Caco-2 (cell line): Measurements from ENCODE around the gene MVB12A. TPM values are rescaled to one million over a fixed set of nuclear protein-coding genes. Genes with fewer than 3 reads are reported as not detected.

Experiments used
- BruUV-seq: library from RNA; stranded (reverse); fragments of 400-500 nt; replicated peaks from 2 replicates; lab custom pipeline; 2021; lab: Mats Ljungman, UMichigan
- CTCF ChIA-PET: fragments of 300-600 bp; sonication (Branson Sonifier 250); formaldehyde crosslinking; loops from one replicate; lab custom pipeline; 2022; ENCODE audit warnings: antibody characterized with exemption; lab: Charles Lee
- POLR2A ChIA-PET: fragments of 300-600 bp; sonication (Branson Sonifier 250); formaldehyde crosslinking; loops from one replicate; lab custom pipeline; 2022; ENCODE audit warnings: antibody characterized with exemption; lab: Charles Lee
- DNase-seq, 2 experiments: peaks; one replicate each; pipeline versions ENCODE4 v3.0.0 to v3.0.0-alpha.2; 2020 to 2022
- H3K27me3 ChIP-seq: replicated peaks from 2 replicates; pipeline ENCODE4 v1.6.0; 2011; ENCODE audit warnings: low read length; ENCODE audit not compliant: control insufficient read depth, insufficient read depth
- H3K36me3 ChIP-seq: 2 replicates; pipeline ENCODE4 v1.5.1; 2011; ENCODE audit warnings: low read length; ENCODE audit not compliant: control insufficient read depth, insufficient read depth
- H3K4me1 ChIP-seq: fragments of 250-450 bp; sonication (Bioruptor Pico); 2 replicates; pipeline ENCODE4 v1.5.1; 2020; ENCODE audit warnings: mild to moderate bottlenecking
- H3K4me3 ChIP-seq: 2 replicates; pipeline ENCODE4 v1.5.1; 2011; ENCODE audit warnings: low read depth, mild to moderate bottlenecking, control low read depth, low read length
- H3K9me3 ChIP-seq: fragments of 250-450 bp; sonication (Bioruptor Pico); 2 replicates; pipeline ENCODE4 v1.5.1; 2020; ENCODE audit warnings: mild to moderate bottlenecking, moderate library complexity
- H3K27ac Mint-ChIP-seq: one replicate; pipeline ENCODE4 v1.8.0; 2022; ENCODE audit warnings: mixed read lengths; ENCODE audit not compliant: unreplicated experiment
- H3K27me3 Mint-ChIP-seq: one replicate; pipeline ENCODE4 v1.8.0; 2022; ENCODE audit warnings: mixed read lengths; ENCODE audit not compliant: insufficient read depth, unreplicated experiment
- H3K36me3 Mint-ChIP-seq: one replicate; pipeline ENCODE4 v1.8.0; 2022; ENCODE audit warnings: mild to moderate bottlenecking, mixed read lengths; ENCODE audit not compliant: insufficient read depth, unreplicated experiment
- H3K4me1 Mint-ChIP-seq: one replicate; pipeline ENCODE4 v1.8.0; 2022; ENCODE audit warnings: low read depth, mixed read lengths; ENCODE audit not compliant: unreplicated experiment
- H3K4me3 Mint-ChIP-seq: one replicate; pipeline ENCODE4 v1.8.0; 2022; ENCODE audit warnings: mild to moderate bottlenecking, moderate library complexity, mixed read lengths; ENCODE audit not compliant: unreplicated experiment
- H3K9me3 Mint-ChIP-seq: one replicate; pipeline ENCODE4 v1.8.0; 2022; ENCODE audit warnings: mixed read lengths; ENCODE audit not compliant: unreplicated experiment
- intact Hi-C: fragments of 100-400 bp; cut with micrococcal nuclease; formaldehyde crosslinking; loops from one replicate; pipeline ENCODE4 v1.10.0; 2022; ENCODE audit not compliant: unreplicated experiment
- total RNA-seq: library from RNA; stranded (reverse); gene quantifications from 2 replicates; pipeline ENCODE4 v1.2.3, GENCODE V29; 2022
- TF ChIP-seq, protein P1 (sequence below), 2 experiments: fragments of 200-600 bp in 1 of 2; IDR thresholded peaks; 1 replicate in 1 of 2; 2 replicates in 1 of 2; pipeline versions ENCODE4 v1.5.1 to v1.8.0; 2011 to 2022; ENCODE audit warnings: antibody characterized with exemption in 1 of 2, control low read depth in 1 of 2, inconsistent platforms in 1 of 2, low read depth in 1 of 2, low read length in 1 of 2, mild to moderate bottlenecking in 1 of 2, moderate library complexity in 1 of 2; ENCODE audit not compliant: insufficient read depth in 1 of 2, severe bottlenecking in 1 of 2, unreplicated experiment in 1 of 2

MVB12A gene
- total RNA-seq, 1 experiment from 2014 or later, result 36.7 TPM

DNA sequence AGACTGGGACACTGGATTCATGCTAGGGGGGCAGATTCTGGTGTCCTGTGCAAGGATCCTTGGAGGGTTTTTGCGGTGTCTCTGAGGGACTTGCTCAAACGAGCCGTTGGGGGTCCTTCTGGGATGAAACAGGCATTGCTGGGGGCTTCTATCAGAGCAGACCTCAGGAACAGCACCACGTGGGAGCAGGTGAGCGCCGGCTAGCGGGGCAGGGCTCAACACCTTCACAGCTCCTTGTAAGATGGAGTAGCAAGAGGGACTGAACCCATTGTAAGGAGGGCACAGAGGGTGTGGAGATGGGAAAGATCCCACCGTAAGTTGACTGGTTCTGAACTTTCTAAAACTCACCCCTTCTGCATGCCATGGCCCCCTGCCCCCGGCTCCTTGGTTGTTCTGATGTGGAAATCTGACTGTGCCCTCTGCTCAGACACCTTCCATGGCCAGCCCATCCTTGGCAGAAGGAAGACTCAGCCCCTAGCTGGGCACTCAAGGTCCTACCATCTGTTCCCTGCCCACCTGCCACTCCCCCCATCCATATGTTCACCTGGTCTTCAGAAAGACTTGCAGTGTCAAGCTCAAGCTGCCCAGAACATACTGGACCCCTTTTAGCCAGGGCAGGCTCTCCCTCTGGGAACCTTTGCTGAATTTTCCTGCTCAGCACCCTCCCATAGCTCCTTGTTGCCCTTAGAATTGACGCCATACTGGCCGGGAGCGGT lies 51.7 kb downstream of the MVB12A start:
- TF ChIP-seq, protein P1, sequence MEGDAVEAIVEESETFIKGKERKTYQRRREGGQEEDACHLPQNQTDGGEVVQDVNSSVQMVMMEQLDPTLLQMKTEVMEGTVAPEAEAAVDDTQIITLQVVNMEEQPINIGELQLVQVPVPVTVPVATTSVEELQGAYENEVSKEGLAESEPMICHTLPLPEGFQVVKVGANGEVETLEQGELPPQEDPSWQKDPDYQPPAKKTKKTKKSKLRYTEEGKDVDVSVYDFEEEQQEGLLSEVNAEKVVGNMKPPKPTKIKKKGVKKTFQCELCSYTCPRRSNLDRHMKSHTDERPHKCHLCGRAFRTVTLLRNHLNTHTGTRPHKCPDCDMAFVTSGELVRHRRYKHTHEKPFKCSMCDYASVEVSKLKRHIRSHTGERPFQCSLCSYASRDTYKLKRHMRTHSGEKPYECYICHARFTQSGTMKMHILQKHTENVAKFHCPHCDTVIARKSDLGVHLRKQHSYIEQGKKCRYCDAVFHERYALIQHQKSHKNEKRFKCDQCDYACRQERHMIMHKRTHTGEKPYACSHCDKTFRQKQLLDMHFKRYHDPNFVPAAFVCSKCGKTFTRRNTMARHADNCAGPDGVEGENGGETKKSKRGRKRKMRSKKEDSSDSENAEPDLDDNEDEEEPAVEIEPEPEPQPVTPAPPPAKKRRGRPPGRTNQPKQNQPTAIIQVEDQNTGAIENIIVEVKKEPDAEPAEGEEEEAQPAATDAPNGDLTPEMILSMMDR (IDR thresholded peaks at IDR 0.05; ENCODE audit: insufficient read depth in 1 of 2, low read depth in 1 of 2, low read length in 1 of 2, severe bottlenecking in 1 of 2, unreplicated experiment in 1 of 2), result no peak
- Mint-ChIP-seq H3K4me3 (peak overlapping the region; percentile 87), H3K27ac (peak overlapping the region; percentile 74), H3K27me3 (no peaks in the 10 kb centered on the region), H3K36me3 (peaks cover 13% of the 10 kb centered on the region), H3K9me3 (no peaks in the 10 kb centered on the region), H3K4me1 (peaks cover 9% of the 10 kb centered on the region)
- intact Hi-C loops, result no loop called here
- Histone ChIP-seq H3K36me3 (no peaks in the 10 kb centered on the region), H3K4me3 (no peak overlapping the region), H3K27me3 (no peaks in the 10 kb centered on the region; the same call in 1 of the 2 replicates), H3K4me1 (peaks cover 4% of the 10 kb centered on the region; the same call in 1 of the 2 replicates), H3K9me3 (no peaks in the 10 kb centered on the region)
- CTCF ChIA-PET, result interaction anchor here (1.7 kb wide), 1 partner anchor 134 kb away, joined by 4 read pairs; no protein-coding TSS in a partner anchor
- no TSS peak for BruUV-seq
- POLR2A ChIA-PET, result no interaction called here
- DNase-seq, result no peak

DNA sequence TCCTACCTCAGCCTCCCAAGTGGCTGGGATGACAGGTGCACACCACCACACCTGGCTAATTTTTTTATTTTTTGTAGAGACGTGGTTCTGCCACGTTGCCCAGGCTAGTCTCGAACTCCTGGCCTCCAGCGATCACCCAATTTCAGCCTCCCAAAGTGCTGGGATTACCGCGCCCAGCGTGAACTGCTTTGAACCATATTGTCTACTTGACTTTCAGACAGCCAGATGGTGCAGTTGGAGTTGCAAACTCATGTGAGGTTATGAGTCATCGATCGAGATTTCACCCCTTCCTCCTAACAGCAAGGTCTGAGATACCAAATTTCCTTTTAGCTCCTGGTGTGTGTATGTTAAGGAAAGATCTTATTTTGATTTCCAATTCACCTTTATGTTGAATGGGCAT lies 53.2 kb downstream of the MVB12A start:
- peaks cover 9% of the 10 kb centered on the region for H3K4me1 Mint-ChIP-seq
- Histone ChIP-seq H3K36me3 (no peaks in the 10 kb centered on the region), H3K27me3 (no peaks in the 10 kb centered on the region), H3K4me3 (no peak overlapping the region), H3K4me1 (peaks cover 4% of the 10 kb centered on the region; the same call in 1 of the 2 replicates), H3K9me3 (no peaks in the 10 kb centered on the region)
- no peaks in the 10 kb centered on the region for H3K9me3 Mint-ChIP-seq
- H3K27ac Mint-ChIP-seq, result no peak overlapping the region
- CTCF ChIA-PET, result no interaction called here
- no peak for DNase-seq
- peaks cover 13% of the 10 kb centered on the region for H3K36me3 Mint-ChIP-seq
- H3K4me3 Mint-ChIP-seq, result no peak overlapping the region
- H3K27me3 Mint-ChIP-seq, result no peaks in the 10 kb centered on the region
- TF ChIP-seq, protein P1 (IDR thresholded peaks at IDR 0.05; ENCODE audit: insufficient read depth in 1 of 2, low read depth in 1 of 2, low read length in 1 of 2, severe bottlenecking in 1 of 2, unreplicated experiment in 1 of 2), result no peak
- POLR2A ChIA-PET, result no interaction called here
- intact Hi-C loops, result no loop called here
- no TSS peak for BruUV-seq

Other genes starting within 250 kb of the MVB12A start
- 20.2 and 20.7 TPM in 2 replicates for gene USE1, start 204.7 kb upstream of the MVB12A start, total RNA-seq
- gene OCEL1, start 193.8 kb upstream of the MVB12A start, total RNA-seq, result 14.9 and 20.3 TPM in 2 replicates
- 94.4 and 96.5 TPM in 2 replicates for gene NR2F6, start 174.1 kb upstream of the MVB12A start, total RNA-seq
- not detected in 2 replicates for gene USHBP1, start 155.3 kb upstream of the MVB12A start, total RNA-seq
- 91.7 and 98.8 TPM in 2 replicates for gene BABAM1, start 152.6 kb upstream of the MVB12A start, total RNA-seq
- 14.3 and 17.4 TPM in 2 replicates for gene ANKLE1, start 138.1 kb upstream of the MVB12A start, total RNA-seq
- 9.4 and 11.3 TPM in 2 replicates for gene ABHD8, start 116.6 kb upstream of the MVB12A start, total RNA-seq
- 78.9 and 88.5 TPM in 2 replicates for gene MRPL34, start 114.2 kb upstream of the MVB12A start, total RNA-seq
- 43.8 and 55.6 TPM in 2 replicates for gene DDA1, start 110.5 kb upstream of the MVB12A start, total RNA-seq
- 11.5 TPM in 2 replicates for gene ANO8, start 85.2 kb upstream of the MVB12A start, total RNA-seq
- 50.1 and 50.7 TPM in 2 replicates for gene GTPBP3, start 82.5 kb upstream of the MVB12A start, total RNA-seq
- not detected in 2 replicates for gene PLVAP, start 42.7 kb upstream of the MVB12A start, total RNA-seq
- gene CCDC194, start 25.9 kb upstream of the MVB12A start, total RNA-seq, result 1.0 and 1.3 TPM in 2 replicates
- gene BST2, start 14.4 kb upstream of the MVB12A start, total RNA-seq, result 94.3 and 98.4 TPM in 2 replicates
- gene TMEM221, start 28.6 kb downstream of the MVB12A start, total RNA-seq, result 0.37 TPM in 1 of 2 replicates, not detected in the other
- gene NXNL1, start 40.9 kb downstream of the MVB12A start, total RNA-seq, result not detected in 2 replicates
- 3.7 and 3.9 TPM in 2 replicates for gene SLC27A1, start 50.5 kb downstream of the MVB12A start, total RNA-seq
- 69.2 and 69.7 TPM in 2 replicates for gene PGLS, start 91.6 kb downstream of the MVB12A start, total RNA-seq
- 80.1 and 81.9 TPM in 2 replicates for gene COLGALT1, start 135.6 kb downstream of the MVB12A start, total RNA-seq